ENCODE results near the gene POLR3E. TPM values are rescaled to one million over a fixed set of nuclear protein-coding genes. Genes with fewer than 3 reads are reported as not detected.
A peak's percentile ranks its signal among the peaks of the same experiment; 100 is the strongest.

The POLR3E gene
- total and polyA plus RNA-seq, 11 donors: 15.2 to 72.6 (median 31.3) TPM

- intact Hi-C loops (cut with DNase I): no loop called here
- peaks cover 0 to 38% (median 10%) of the 10 kb centered on the region in 12 donors for H3K9me3 ChIP-seq
- H3K27me3 ChIP-seq: no peaks in the 10 kb centered on the region
- ATAC-seq: no peak
- H3K36me3 ChIP-seq: peaks cover 0 to 39% (median 12%) of the 10 kb centered on the region in 9 donors
- H3K4me1 ChIP-seq: peaks cover 0 to under 1% (median 0%) of the 10 kb centered on the region in 12 donors
- TF ChIP-seq POLR2A (IDR thresholded peaks at IDR 0.05): no peak
- TF ChIP-seq, protein P1, sequence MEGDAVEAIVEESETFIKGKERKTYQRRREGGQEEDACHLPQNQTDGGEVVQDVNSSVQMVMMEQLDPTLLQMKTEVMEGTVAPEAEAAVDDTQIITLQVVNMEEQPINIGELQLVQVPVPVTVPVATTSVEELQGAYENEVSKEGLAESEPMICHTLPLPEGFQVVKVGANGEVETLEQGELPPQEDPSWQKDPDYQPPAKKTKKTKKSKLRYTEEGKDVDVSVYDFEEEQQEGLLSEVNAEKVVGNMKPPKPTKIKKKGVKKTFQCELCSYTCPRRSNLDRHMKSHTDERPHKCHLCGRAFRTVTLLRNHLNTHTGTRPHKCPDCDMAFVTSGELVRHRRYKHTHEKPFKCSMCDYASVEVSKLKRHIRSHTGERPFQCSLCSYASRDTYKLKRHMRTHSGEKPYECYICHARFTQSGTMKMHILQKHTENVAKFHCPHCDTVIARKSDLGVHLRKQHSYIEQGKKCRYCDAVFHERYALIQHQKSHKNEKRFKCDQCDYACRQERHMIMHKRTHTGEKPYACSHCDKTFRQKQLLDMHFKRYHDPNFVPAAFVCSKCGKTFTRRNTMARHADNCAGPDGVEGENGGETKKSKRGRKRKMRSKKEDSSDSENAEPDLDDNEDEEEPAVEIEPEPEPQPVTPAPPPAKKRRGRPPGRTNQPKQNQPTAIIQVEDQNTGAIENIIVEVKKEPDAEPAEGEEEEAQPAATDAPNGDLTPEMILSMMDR (IDR thresholded peaks at IDR 0.05): no peak
- no peak overlapping the region for H3K4me3 ChIP-seq
- no peak for DNase-seq
- no peak overlapping the region for H3K27ac ChIP-seq
Measured at GRCh38 chr16:22340945-22341344, 43.7 kb downstream of the POLR3E start.

DNA sequence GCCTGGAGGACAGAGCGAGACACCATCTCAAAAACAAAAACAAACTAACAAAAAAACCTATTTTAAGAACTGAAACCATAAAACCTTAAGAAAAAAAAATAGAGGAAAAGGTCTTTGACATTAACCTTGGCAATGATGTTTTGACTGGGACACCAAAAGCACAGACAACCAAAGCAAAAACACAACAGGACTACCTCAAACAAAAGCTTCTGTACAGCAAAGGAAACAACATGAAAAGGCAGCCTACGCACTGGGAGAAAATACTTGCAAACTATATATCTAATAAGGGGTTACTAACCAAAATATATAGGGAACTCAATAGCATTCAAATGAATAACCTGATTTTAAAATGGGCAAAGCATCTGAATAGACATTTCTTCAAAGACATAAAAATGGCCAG, 44.9 kb downstream of the POLR3E start:
- DNase-seq (no peak), ATAC-seq (no peak)
- Histone ChIP-seq H3K9me3 (peaks cover 0 to 27% (median 4%) of the 10 kb centered on the region in 12 donors), H3K27me3 (no peaks in the 10 kb centered on the region), H3K27ac (no peak overlapping the region), H3K4me3 (no peak overlapping the region), H3K4me1 (peaks cover 0 to 12% (median 0%) of the 10 kb centered on the region in 12 donors), H3K36me3 (peaks cover 0 to 45% (median 20%) of the 10 kb centered on the region in 9 donors)
- intact Hi-C loops (cut with DNase I): no loop called here
- TF ChIP-seq POLR2A (IDR thresholded peaks at IDR 0.05): no peak
- TF ChIP-seq, protein P1 (IDR thresholded peaks at IDR 0.05): no peak
- WGBS, 4 donors: 94 to 96% (median 95%) methylated on average over 2 of the region's 2 CpGs

DNA sequence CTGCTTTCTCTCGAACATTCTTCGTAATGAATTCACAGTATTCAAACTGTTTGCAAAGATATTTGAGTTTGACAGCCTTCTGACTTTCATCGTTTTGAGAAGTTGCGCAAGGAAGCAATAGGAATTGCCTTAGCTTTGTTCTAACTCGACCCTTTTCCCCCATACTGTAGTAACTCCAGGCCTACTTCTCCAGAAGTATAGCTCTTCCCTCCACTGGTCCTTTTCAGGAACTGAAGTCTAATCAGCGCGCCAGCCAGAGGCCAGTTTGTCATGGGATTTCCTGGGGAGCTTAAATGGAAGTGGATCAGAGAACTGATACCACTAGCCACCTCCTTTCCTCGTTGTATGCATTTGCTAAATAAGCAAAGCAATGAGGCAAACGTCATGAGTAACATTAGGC, 49.3 kb downstream of the POLR3E start:
- no peak for DNase-seq
- Histone ChIP-seq H3K9me3 (no peaks in the 10 kb centered on the region), H3K27ac (peak overlapping the region in 5 of 12 donors; percentile 5 to 66 (median 20)), H3K4me3 (no peak overlapping the region), H3K27me3 (no peaks in the 10 kb centered on the region), H3K4me1 (peaks cover 0 to 16% (median 4%) of the 10 kb centered on the region in 12 donors), H3K36me3 (peaks cover 0 to 70% (median 46%) of the 10 kb centered on the region in 9 donors)
- no peak for TF ChIP-seq POLR2A (IDR thresholded peaks at IDR 0.05)
- TF ChIP-seq, protein P1 (IDR thresholded peaks at IDR 0.05): no peak
- ATAC-seq: peak; percentile 21 to 63 (median 52)
- WGBS, 4 donors: 68 to 78% (median 73%) methylated on average over 9 of the region's 9 CpGs
- intact Hi-C loops (cut with DNase I): no loop called here

GRCh38 chr16:22347100-22347820, 50.1 kb downstream of the POLR3E start:
- peak in 4 of 5 donors; percentile 33 to 74 (median 68) for DNase-seq
- no peaks in the 10 kb centered on the region for H3K9me3 ChIP-seq
- H3K36me3 ChIP-seq: peaks cover 0 to 75% (median 46%) of the 10 kb centered on the region in 9 donors
- peak overlapping the region in 5 of 12 donors; percentile 5 to 66 (median 20) for H3K27ac ChIP-seq
- H3K27me3 ChIP-seq: no peaks in the 10 kb centered on the region
- WGBS, 4 donors: 70 to 81% (median 76%) methylated on average over 20 of the region's 20 CpGs
- peak; percentile 88 to 99 (median 96) for ATAC-seq
- intact Hi-C loops (cut with DNase I): no loop called here
- H3K4me1 ChIP-seq: peaks cover 0 to 19% (median 4%) of the 10 kb centered on the region in 12 donors
- H3K4me3 ChIP-seq: no peak overlapping the region
- TF ChIP-seq, protein P1 (IDR thresholded peaks at IDR 0.05): no peak
- no peak for TF ChIP-seq POLR2A (IDR thresholded peaks at IDR 0.05)
